ENCODE measurements around the gene TDRD10. TPM values are rescaled to one million over a fixed set of nuclear protein-coding genes. Genes with fewer than 3 reads are reported as not detected.

Gene TDRD10
- polyA plus RNA-seq, 1 donor, result 2.3 TPM

DNA sequence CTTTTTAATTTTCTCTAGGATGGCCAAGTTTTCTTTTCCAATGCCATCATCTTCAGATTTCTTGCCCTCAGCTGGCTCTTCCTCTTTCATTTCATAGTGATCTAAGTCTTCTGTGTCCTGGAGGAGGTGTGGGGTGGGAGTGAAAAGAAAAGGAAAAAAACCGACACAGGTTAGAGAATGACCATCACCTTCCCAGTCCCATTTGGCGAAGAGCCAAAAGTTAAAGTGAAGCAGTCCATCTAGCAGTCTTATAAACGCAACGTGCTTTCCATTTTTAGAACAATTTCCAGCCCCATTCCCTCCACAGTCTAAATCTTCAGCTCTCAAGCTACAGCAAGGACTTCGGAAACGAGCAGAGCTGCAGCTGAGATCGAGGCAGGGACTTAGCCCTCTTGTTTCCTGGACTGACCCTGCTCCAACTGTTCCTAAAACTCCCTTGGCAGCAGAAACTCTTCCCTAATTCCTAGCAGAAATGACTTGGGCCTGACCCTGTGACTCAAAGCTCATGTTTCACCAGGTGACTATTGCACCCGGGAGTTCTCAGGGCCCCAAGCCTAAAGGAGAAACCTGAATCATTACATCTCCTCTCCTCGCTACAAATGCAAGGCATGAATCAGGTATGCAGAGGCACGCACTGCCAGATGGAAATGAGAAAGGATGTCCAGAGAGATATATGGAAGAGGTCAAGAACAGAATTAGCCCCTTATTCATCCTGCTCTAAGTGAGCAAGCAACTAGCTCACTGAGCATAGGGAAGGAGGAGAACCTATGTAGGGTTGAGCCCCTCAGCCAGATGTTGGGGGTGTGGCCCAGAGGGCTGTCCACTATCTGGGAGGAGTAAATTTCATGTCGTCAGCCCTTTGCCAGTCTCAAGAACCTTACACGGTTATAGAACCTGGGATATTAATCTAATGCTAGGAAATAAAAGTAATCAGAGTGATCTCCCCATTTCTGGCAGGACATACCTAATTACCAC, 51.3 kb downstream of the TDRD10 start:
- no peak for DNase-seq (ENCODE audit: low read depth)

DNA sequence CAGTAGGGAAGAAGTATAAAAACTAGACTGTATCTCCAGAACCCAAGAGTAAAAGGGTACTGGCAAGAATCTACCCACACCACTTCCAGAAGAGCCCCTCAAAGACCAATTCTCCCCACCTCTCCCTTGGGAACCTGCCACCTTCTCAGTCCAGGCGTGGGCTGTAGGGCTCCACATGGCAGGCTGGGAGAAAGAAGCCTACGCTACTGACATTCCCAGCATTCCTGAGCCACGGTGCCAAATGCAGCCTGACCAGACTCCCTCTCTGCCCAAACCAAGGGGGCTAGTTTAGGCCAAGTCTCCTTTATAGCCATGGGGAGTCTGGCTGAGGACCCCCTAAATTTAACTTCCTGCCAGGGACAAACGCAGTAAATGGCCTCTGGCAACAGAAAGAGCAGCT, 54.4 kb downstream of the TDRD10 start:
- DNase-seq (ENCODE audit: low read depth), result no peak

DNA sequence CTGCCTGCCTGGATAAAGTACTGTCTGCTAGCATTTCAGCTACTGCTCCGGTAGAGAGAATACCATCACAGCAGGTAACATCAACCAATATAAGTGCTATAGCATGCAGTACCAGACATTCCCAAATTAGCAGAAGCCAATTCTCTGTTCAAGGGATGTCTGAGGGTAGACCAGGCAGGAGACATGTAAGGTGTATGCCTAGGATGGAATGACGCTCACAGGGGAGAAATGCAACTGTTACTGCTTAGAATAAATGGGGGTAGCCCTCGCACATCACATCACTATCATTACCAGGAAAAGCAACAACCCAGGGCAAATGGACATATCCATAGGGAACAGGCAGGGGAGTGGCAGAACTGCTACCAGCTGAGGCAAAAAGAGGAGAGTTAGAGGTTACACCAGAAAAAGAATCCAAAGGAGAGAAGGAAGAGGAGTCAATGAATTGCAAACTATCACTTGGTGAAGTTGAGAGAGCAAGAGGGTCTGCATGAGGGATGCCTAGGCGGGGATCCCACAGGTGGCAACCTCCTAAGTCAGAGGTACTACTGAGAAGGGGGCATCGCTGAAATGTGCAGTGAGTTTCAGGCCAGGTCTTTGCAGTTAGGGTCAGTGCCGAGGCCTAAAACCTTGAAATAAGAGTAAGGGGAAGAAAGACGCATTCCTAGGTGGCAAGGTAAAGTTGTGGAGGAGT, 55.4 kb downstream of the TDRD10 start:
- no peak for DNase-seq (ENCODE audit: low read depth)

DNA sequence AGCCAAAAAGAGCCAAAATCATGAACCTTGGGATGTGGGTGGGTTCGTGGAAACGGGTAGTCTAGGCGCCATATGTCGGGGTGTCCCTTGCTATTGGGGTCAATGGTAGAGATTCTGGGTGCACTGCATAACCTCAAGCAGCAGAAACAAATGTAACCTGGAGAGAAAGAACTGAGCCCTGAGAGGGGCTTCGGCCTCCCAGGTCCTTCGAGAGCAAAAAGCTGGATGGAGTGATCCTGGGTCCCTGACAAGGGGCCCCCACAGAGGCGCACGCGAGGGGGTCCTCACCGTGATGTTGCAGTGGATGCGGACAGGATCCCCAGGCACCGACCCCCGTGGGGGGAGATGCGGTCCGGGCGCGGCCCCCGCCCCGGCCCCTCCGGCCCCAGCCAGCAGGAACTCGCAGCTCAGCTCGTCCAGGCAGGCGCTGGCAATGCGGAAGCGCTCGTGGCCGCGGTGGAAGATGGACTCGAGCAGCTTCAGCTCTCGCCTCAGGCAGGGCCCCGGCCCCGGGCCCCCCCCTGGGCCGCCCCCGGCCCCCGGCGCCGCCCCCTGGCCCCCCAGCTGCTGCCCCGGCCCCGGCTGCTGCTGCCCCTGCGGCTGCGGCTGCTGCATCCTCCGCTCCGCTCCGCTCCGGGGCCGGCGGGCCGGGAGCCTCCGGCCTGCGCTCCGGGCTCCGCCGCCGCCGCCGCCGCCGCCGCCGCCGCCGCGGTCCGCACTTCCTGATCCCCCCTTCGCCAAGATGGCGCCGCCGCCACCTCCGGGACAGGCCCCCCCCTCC, 56.1 kb downstream of the TDRD10 start, which contains the start of gene UBE2Q1:
TSS of gene UBE2Q1 (minus strand) at position 724 of the 781 bp plus-strand sequence. CDS start at position 615, 109 bp downstream.
- DNase-seq (ENCODE audit: low read depth), result no peak

DNA sequence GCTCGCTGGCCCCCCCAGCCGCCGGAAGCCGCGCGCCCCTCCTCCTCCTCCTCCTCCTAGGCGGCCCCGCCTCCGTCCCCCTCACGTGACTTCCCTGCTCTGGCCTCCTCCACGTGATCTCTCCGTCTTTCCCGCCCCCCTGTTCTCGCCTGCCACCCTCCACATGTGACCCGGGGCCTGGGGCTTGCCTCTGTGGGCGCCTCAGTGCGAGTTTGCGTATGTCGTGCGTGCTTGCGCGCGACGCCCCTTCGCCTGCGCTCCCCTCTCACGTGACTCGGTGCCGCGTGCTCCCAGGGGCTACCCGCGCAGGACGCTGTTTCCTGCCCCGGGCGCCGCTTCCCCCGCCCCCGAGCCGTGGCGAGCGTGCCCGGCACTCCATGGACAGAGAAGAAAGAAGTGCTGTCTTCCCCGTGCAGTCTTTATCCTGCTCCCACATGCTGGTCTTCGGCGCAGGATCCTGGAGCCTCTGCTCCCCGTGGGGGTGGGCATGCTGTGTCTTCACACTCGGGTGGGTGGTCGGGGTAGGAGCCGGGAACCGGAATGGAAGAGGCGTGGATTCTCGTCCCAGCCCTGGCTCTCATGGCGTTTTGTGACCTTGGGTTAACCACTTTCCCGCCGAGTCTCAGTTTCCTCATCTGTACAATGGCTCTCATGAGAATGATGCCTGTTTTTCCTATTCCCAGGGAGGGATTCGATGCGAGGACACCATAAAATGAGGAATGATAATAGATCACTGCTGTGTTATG, 56.9 kb downstream of the TDRD10 start:
- peak; percentile 94 for DNase-seq (ENCODE audit: low read depth)

DNA sequence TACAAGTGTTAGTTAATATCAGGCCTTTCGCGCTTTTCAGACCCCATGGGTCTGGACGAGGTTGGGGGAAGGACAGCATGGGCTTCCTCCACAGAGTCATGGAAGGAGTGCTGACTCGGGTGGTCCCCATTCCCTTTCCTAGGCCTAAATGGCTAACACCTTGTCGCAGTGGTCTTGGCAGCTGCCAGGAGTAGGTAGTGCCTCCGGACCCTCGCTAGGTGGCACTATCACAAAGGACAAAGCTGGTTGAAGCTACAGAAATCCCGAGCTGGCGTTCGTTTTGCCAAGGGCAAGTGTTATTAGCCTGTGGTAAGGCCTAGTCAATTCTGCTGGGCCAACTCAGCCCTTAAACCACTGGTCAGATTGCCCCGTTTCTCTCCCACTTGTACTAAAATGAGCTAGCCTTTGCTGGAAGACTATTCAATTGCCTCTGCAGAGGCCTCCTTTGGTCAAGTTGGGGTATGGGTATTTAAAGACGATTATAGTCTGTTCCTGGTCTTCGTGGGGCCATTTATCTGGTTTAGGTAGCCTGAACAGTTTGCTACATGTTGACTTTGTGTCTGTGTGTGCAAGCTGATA, 57.5 kb downstream of the TDRD10 start:
- DNase-seq (ENCODE audit: low read depth), result peak; percentile 76

DNA sequence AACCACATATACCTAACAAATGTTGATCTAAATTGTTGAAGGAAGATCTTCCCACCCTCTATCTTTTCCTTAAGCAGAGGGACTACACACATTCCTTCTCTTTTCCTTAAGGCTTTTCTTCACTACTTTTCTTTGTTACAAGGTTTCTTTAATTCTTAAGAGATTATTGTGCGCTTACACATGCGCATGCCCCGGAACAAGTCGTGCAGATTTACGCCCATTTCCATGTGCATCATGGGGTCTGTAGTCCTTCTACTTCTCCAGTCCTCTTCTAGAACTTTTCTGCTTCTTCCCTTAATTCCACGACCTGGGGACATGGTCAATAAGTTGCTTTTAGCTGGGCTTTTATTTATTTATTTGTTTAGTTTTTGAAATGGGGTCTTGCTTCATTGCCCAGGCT, 63.9 kb downstream of the TDRD10 start:
- no peak for DNase-seq (ENCODE audit: low read depth)

DNA sequence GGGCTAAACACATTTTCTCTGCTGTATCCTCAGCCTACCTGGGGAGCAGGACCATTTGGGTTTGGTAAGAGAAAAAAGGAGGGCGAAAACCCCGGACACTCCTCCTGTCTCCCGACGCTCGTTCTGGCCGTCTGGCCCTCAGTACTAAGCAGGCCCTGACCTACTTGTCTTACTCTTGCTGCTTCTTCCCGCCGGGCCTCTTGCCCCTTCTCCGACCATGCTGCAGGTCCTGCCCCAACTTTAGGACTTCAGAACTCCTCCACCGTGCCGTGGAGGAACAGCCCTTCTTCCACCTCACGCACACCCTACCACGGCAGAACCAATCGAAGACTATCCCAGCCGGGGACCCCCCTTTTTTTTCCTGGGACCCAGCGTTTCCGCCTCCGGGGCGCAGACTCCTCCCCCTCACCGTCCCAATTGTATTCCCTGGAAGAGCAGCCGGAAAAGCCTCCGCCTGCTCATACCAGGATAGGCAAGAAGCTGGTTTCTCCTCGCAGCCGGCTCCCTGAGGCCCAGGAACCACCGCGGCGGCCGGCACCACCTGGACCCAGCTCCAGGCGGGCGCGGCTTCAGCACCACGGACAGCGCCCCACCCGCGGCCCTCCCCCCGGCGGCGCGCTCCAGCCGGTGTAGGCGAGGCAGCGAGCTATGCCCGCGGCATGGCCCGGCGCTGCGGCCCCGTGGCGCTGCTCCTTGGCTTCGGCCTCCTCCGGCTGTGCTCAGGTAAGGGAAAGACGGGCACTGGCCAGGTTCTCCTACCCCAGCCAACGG, 65.6 kb downstream of the TDRD10 start, which contains the start of gene CHRNB2:
TSS of gene CHRNB2 (plus strand) at position 393 of the 771 bp plus-strand sequence. CDS start at position 660, 267 bp downstream.
- no peak for DNase-seq (ENCODE audit: low read depth)

DNA sequence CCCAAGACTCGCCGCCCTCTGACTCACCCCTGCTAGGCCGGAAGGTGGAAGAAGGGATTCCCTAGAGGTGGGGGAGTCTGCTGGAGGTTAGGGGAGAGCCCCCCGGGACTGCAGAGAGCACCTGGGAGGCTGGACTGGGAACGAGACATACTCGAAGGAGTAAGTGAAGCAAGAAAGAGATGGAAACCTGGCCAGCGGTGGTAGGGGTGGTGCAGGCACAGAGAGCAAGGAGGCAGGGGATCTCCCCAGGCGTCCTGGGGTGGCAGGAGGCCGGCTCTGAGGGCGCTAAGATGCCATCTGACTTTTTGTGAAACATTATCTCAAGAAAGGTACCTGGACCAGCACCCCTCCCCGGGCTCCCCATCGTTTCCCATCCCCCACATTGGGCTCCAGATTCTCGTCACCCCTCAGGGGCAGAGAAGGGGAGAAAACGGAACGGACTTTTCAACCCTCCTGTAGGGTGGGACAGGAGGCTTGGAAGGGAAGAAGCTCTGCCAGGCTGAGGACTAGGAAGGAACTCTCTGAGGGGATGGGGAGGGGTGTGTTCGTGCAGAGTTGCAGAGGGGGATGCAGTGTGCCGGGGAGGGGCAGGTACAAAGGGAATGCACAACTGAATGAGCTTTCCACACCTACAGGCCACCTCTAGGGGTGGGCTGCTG, 66.3 kb downstream of the TDRD10 start:
- no peak for DNase-seq (ENCODE audit: low read depth)

DNA sequence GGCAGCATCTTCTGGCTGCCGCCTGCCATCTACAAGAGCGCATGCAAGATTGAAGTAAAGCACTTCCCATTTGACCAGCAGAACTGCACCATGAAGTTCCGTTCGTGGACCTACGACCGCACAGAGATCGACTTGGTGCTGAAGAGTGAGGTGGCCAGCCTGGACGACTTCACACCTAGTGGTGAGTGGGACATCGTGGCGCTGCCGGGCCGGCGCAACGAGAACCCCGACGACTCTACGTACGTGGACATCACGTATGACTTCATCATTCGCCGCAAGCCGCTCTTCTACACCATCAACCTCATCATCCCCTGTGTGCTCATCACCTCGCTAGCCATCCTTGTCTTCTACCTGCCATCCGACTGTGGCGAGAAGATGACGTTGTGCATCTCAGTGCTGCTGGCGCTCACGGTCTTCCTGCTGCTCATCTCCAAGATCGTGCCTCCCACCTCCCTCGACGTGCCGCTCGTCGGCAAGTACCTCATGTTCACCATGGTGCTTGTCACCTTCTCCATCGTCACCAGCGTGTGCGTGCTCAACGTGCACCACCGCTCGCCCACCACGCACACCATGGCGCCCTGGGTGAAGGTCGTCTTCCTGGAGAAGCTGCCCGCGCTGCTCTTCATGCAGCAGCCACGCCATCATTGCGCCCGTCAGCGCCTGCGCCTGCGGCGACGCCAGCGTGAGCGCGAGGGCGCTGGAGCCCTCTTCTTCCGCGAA, 69.4 kb downstream of the TDRD10 start:
- no peak for DNase-seq (ENCODE audit: low read depth)

DNA sequence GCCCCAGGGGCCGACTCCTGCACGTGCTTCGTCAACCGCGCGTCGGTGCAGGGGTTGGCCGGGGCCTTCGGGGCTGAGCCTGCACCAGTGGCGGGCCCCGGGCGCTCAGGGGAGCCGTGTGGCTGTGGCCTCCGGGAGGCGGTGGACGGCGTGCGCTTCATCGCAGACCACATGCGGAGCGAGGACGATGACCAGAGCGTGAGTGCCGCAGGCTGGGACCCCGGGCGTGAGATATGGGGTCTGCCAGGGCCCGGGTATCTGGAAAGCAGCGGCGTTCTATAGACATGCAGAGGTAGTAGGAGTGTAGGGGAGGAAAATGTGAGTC, 69.9 kb downstream of the TDRD10 start:
- no peak for DNase-seq (ENCODE audit: low read depth)

DNA sequence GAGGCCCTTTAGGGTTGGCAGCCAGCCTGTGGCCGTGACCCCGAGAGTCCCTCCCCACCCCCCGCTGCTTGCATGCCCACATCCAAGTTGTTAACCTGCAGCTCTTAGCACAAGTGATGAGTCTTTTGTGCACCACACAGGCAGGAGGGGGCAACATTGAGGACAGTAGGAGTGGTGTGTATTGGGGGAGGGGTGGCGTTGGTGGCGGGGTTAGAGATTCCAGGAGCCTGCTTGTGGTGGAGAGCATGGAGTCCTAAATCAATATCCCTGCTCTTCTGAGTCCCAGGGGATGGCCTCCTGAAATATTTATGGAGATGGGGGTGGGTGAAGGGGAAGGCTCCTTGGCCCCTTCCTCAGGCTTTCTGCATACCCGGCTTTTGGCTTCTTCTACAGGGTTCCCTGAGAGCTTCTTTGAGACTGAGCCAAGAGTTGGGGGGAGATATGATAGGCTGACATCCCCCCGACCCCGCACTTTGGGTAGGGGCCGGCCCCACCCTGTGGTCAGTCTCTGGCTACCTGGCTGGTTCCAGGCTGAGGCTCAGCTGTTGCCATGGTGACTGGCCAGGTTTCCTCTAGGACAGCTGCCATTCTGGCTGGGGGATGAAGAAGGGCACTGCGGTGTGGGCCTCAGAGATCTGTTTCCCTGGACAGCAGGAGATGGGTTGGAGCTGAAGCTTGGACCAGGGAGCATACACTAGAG, 70.6 kb downstream of the TDRD10 start:
- DNase-seq (ENCODE audit: low read depth), result no peak

DNA sequence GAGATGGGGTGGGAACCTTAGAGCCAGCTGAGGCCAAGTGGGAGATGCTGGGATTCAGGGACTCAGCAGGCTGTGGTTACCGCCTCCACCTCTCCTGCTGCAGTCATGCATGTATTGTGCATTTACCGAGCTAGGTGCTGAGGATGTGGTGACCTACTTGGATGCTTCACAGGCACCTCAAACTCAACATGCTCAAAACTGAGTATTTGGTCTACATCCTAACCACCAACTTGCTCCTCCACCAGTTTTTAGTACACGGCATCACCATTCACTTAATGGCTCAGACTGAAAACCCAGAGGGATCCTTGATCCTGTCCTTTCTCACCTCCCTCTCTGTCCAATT, 71.1 kb downstream of the TDRD10 start:
- DNase-seq (ENCODE audit: low read depth), result no peak

DNA sequence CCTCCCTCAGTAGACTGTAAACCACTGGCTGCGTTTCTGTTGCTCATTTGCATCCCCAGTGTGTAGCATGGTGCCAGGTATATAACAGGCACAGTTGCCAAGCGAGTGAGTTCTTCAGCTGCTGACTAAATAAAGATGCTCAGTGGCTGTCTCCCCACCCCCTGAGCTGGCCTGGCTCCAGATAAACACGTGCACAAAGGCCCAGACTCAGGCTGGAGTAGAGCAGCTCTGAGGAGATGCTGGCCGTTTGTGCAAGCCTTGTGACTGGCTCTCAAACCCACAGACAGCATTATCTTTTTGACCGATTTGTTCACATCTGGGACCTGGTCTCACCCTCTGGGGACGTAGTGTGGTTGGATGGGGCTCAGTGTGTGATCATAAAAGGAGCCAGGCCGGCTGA, 72.7 kb downstream of the TDRD10 start:
- DNase-seq (ENCODE audit: low read depth), result no peak

DNA sequence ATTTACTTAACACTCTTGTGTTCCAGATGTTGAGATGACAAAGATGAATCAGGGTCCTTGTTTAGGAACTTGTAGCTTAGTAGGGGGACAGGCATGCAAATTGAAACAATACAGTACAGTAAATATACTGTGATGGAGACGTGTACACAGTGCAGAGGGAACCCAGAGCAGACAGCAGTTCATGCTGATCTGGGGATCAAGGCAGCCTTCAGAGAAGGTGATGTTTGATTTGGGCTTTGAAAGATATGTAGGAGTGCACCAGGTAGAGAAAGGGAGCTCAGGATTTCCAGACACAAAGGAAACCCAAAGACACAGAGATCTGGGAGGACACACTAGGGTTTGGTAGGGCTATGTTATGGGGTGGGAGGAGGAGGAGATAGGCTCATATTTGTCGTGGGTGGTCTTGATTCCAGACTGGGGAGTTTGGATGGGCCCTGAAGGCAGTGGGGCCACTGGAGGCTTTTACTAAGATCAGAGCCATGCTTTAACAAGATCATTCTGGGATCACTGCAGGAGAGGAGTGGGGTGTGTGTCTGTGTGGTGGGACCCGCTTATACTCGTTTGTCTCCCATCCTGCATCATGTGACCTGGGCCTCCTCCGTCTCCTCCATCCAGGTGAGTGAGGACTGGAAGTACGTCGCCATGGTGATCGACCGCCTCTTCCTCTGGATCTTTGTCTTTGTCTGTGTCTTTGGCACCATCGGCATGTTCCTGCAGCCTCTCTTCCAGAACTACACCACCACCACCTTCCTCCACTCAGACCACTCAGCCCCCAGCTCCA, 73.3 kb downstream of the TDRD10 start:
- no peak for DNase-seq (ENCODE audit: low read depth)

DNA sequence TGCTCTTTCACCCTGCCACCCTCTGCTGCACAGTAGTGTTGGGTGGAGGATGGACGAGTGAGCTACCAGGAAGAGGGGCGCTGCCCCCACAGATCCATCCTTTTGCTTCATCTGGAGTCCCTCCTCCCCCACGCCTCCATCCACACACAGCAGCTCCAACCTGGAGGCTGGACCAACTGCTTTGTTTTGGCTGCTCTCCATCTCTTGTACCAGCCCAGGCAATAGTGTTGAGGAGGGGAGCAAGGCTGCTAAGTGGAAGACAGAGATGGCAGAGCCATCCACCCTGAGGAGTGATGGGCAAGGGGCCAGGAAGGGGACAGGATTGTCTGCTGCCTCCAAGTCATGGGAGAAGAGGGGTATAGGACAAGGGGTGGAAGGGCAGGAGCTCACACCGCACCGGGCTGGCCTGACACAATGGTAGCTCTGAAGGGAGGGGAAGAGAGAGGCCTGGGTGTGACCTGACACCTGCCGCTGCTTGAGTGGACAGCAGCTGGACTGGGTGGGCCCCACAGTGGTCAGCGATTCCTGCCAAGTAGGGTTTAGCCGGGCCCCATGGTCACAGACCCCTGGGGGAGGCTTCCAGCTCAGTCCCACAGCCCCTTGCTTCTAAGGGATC, 74.0 kb downstream of the TDRD10 start:
- DNase-seq (ENCODE audit: low read depth), result no peak
